ENCODE data around the gene B4GAT1.
"Not testable (repeated sequence)": the region's sequence is repeated elsewhere in the genome, so short reads cannot be mapped to it uniquely, and the experiment has no call there.

B4GAT1 gene

GRCh38 chr11:66314561-66315497, 32.6 kb downstream of the B4GAT1 start:
- DNase-seq, result no peak
- peak overlapping the region; percentile 82 for H3K27ac Mint-ChIP-seq
- peak overlapping the region; percentile 85 for H3K4me3 Mint-ChIP-seq
- peaks cover 65% of the 10 kb centered on the region for H3K4me1 Mint-ChIP-seq
- ATAC-seq, result no peak
- no peaks in the 10 kb centered on the region for H3K27me3 Mint-ChIP-seq
- no peaks in the 10 kb centered on the region for H3K9me3 Mint-ChIP-seq
- H3K36me3 Mint-ChIP-seq (ENCODE audit: low read depth), result peaks cover 1% of the 10 kb centered on the region

DNA sequence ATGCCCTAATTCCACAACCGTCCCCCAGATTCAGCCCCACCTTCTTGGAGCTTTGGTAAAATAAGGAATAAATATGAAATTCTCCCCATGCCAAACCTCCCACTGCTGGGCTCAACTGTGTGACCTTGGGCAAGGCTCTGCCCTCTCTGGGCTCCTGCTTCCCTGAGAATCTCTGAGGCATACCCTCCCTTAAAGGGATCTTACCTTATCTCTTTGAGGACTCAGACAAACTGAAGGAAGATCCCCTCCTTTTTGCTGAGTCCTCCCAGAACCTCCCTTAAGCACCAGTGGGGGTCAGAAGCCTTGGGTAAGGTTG, 33.3 kb downstream of the B4GAT1 start:
- no peaks in the 10 kb centered on the region for H3K9me3 Mint-ChIP-seq
- no peak for ATAC-seq
- no peak for DNase-seq
- H3K4me1 Mint-ChIP-seq, result peaks cover 59% of the 10 kb centered on the region
- peak overlapping the region; percentile 85 for H3K4me3 Mint-ChIP-seq
- H3K36me3 Mint-ChIP-seq (ENCODE audit: low read depth), result peaks cover 1% of the 10 kb centered on the region
- H3K27me3 Mint-ChIP-seq, result no peaks in the 10 kb centered on the region
- H3K27ac Mint-ChIP-seq, result peak overlapping the region; percentile 94

DNA sequence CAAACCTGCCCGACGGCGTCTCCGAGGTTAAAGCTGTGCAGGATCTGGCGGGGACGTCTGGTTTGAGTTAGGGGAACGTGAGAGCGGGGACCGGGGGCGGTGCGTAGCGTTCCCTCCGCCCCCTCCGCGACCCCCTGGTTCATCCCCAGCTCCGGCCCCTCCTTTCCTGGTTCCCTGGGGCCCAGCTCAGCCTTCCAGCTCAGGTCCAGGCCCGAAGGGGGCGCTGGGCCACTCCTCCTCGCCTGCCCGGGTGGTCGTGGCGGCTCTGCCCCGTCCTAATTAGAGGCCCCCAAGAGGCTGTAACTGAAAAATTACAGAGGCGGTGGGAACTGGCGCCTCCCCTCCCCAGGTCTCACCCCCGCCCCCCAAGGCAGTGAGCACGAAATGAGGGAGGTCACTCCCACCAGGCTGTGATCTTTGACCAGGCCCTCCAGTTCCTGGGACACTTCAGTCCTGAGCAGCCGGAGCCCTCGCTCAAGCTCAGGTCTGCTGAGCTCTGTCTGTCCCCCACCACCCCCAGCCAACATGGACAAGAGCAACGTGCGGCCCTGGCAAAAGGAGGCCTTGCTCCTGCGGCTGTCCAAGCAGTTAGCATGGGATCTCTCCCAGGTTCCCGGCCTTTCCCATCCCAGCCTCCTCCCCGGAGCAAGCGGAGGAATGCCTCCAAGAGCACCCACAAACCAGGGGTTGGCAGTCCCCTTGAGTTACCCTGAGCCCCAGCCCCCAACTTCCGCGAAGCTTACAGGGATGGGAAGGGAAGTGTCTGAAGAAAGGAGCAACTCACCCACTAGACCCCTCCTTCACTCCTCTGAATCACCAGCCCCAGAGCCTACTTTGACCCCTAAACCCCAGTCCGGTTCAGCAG, 33.9 kb downstream of the B4GAT1 start:
- Mint-ChIP-seq H3K27me3 (no peaks in the 10 kb centered on the region), H3K4me1 (peaks cover 54% of the 10 kb centered on the region), H3K27ac (peak overlapping the region; percentile 94), H3K36me3 (ENCODE audit: low read depth) (peaks cover 1% of the 10 kb centered on the region), H3K9me3 (no peaks in the 10 kb centered on the region), H3K4me3 (peak overlapping the region; percentile 85)
- DNase-seq (no peak), ATAC-seq (no peak)

GRCh38 chr11:66312549-66313320, 34.7 kb downstream of the B4GAT1 start:
- H3K4me3 Mint-ChIP-seq, result peak overlapping the region; percentile 85
- ATAC-seq, result peak; percentile 79
- peak overlapping the region; percentile 94 for H3K27ac Mint-ChIP-seq
- peak; percentile 98 for DNase-seq
- no peaks in the 10 kb centered on the region for H3K27me3 Mint-ChIP-seq
- no peaks in the 10 kb centered on the region for H3K9me3 Mint-ChIP-seq
- H3K36me3 Mint-ChIP-seq (ENCODE audit: low read depth), result peaks cover 1% of the 10 kb centered on the region
- H3K4me1 Mint-ChIP-seq, result peaks cover 46% of the 10 kb centered on the region

GRCh38 chr11:66311965-66312548, 35.4 kb downstream of the B4GAT1 start:
- Mint-ChIP-seq H3K27me3 (no peaks in the 10 kb centered on the region), H3K4me1 (peaks cover 40% of the 10 kb centered on the region), H3K27ac (peak overlapping the region; percentile 94), H3K9me3 (no peaks in the 10 kb centered on the region), H3K4me3 (peak overlapping the region; percentile 85), H3K36me3 (ENCODE audit: low read depth) (peaks cover 1% of the 10 kb centered on the region)
- ATAC-seq, result peak; percentile 64
- peak; percentile 93 for DNase-seq

- Mint-ChIP-seq H3K9me3 (no peaks in the 10 kb centered on the region), H3K27ac (peak overlapping the region; percentile 94), H3K4me1 (peaks cover 39% of the 10 kb centered on the region), H3K4me3 (peak overlapping the region; percentile 85), H3K36me3 (ENCODE audit: low read depth) (peaks cover 1% of the 10 kb centered on the region), H3K27me3 (no peaks in the 10 kb centered on the region)
- ATAC-seq (no peak), DNase-seq (no peak)
Measured at GRCh38 chr11:66311470-66311964, 35.9 kb downstream of the B4GAT1 start.

GRCh38 chr11:66310803-66311440, 36.5 kb downstream of the B4GAT1 start:
- not testable (repeated sequence) for H3K27me3 Mint-ChIP-seq; H3K27ac Mint-ChIP-seq; H3K36me3 Mint-ChIP-seq (ENCODE audit: low read depth); H3K4me3 Mint-ChIP-seq; H3K9me3 Mint-ChIP-seq; DNase-seq; ATAC-seq
- H3K4me1 Mint-ChIP-seq, result peaks cover 35% of the 10 kb centered on the region

DNA sequence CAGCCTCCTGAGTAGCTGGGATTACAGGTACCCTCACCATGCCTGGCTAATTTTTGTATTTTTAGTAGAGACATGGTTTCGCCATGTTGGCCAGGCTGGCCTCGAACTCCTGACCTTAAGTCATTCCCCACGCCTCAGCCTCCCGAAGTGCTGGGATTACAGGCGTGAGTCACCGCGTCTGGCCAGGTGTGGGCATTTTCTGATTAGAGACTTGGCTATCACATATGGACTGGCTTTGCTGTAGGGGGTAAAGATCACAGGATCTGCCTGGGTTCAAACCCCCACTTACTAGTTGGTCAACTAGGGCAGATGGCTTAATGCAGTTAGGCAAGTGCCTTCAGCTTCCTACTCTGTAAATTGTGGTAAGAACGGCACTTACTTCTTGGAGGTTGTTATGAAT, 37.1 kb downstream of the B4GAT1 start:
- peaks cover 29% of the 10 kb centered on the region for H3K4me1 Mint-ChIP-seq
- H3K27ac Mint-ChIP-seq, result no peak overlapping the region
- H3K9me3 Mint-ChIP-seq, result no peaks in the 10 kb centered on the region
- peaks cover under 1% of the 10 kb centered on the region for H3K36me3 Mint-ChIP-seq (ENCODE audit: low read depth)
- H3K4me3 Mint-ChIP-seq, result no peak overlapping the region
- DNase-seq (no peak), ATAC-seq (no peak)
- H3K27me3 Mint-ChIP-seq, result no peaks in the 10 kb centered on the region

- Mint-ChIP-seq H3K27ac (no peak overlapping the region), H3K36me3 (ENCODE audit: low read depth) (no peaks in the 10 kb centered on the region), H3K4me1 (peaks cover 22% of the 10 kb centered on the region), H3K27me3 (no peaks in the 10 kb centered on the region), H3K9me3 (no peaks in the 10 kb centered on the region), H3K4me3 (no peak overlapping the region)
- DNase-seq (no peak), ATAC-seq (no peak)
Measured at GRCh38 chr11:66309475-66309874, 38.0 kb downstream of the B4GAT1 start.

- Mint-ChIP-seq H3K27ac (no peak overlapping the region), H3K4me1 (no peaks in the 10 kb centered on the region), H3K9me3 (no peaks in the 10 kb centered on the region), H3K36me3 (ENCODE audit: low read depth) (no peaks in the 10 kb centered on the region), H3K27me3 (no peaks in the 10 kb centered on the region), H3K4me3 (no peak overlapping the region)
- ATAC-seq, result no peak
- no peak for DNase-seq
Measured at GRCh38 chr11:66302656-66303055, 44.8 kb downstream of the B4GAT1 start.

GRCh38 chr11:66299186-66299585, 48.2 kb downstream of the B4GAT1 start:
- Mint-ChIP-seq H3K36me3 (ENCODE audit: low read depth) (no peaks in the 10 kb centered on the region), H3K27ac (no peak overlapping the region), H3K4me3 (no peak overlapping the region), H3K27me3 (no peaks in the 10 kb centered on the region), H3K9me3 (no peaks in the 10 kb centered on the region), H3K4me1 (no peaks in the 10 kb centered on the region)
- ATAC-seq, result no peak
- DNase-seq, result no peak

GRCh38 chr11:66297610-66298009, 49.8 kb downstream of the B4GAT1 start:
- H3K27me3 Mint-ChIP-seq, result peaks cover 10% of the 10 kb centered on the region
- no peaks in the 10 kb centered on the region for H3K9me3 Mint-ChIP-seq
- H3K4me3 Mint-ChIP-seq, result no peak overlapping the region
- ATAC-seq (no peak), DNase-seq (no peak)
- H3K36me3 Mint-ChIP-seq (ENCODE audit: low read depth), result no peaks in the 10 kb centered on the region
- H3K27ac Mint-ChIP-seq, result no peak overlapping the region
- peaks cover 4% of the 10 kb centered on the region for H3K4me1 Mint-ChIP-seq

Data from activated naive CD8-positive, alpha-beta T cell treated with anti-CD3 and anti-CD28 coated beads, Interleukin-2, amount 50 U/mL, for 24 hours (primary cell).